ENCODE measurements around the gene WDR26. TPM values are rescaled to one million over a fixed set of nuclear protein-coding genes. Genes with fewer than 3 reads are reported as not detected.
A peak's percentile ranks its signal among the peaks of the same experiment; 100 is the strongest.

WDR26 gene
- total and polyA plus RNA-seq, 8 donors = 17.6 to 40.9 (median 22.1) TPM

GRCh38 chr1:224373008-224373590 is 61.5 kb downstream of the WDR26 start:
- peaks cover 0 to 45% (median 10%) of the 10 kb centered on the region in 3 donors for H3K36me3 ChIP-seq
- H3K4me1 ChIP-seq = no peaks in the 10 kb centered on the region
- TF ChIP-seq CTCF (IDR thresholded peaks at IDR 0.05) = no peak
- ATAC-seq (no peak), FAIRE-seq (no peak), DNase-seq (no peak)
- no peak overlapping the region for H3K4me3 ChIP-seq
- H3K9me3 ChIP-seq = no peaks in the 10 kb centered on the region
- H3K27ac ChIP-seq = no peak overlapping the region
- intact Hi-C loops (cut with DNase I) = no loop called here
- 95 to 98% methylated on average over 5 of the region's 5 CpGs for WGBS, 2 donors
- H3K27me3 ChIP-seq = no peaks in the 10 kb centered on the region

GRCh38 chr1:224368409-224368808 is 66.2 kb downstream of the WDR26 start:
- WGBS, 2 donors = 85 to 89% methylated on average over 5 of the region's 5 CpGs
- ATAC-seq = no peak
- H3K9me3 ChIP-seq = no peaks in the 10 kb centered on the region

GRCh38 chr1:224359207-224359606 is 75.4 kb downstream of the WDR26 start:
- TF ChIP-seq CTCF (IDR thresholded peaks at IDR 0.05) = no peak
- Histone ChIP-seq H3K4me3 (no peak overlapping the region), H3K27me3 (no peaks in the 10 kb centered on the region), H3K36me3 (no peaks in the 10 kb centered on the region), H3K27ac (no peak overlapping the region), H3K4me1 (peaks cover 0 to 11% (median 10%) of the 10 kb centered on the region in 3 donors), H3K9me3 (no peaks in the 10 kb centered on the region)
- FAIRE-seq = no peak
- DNase-seq = no peak
- no peak for ATAC-seq
- WGBS, 2 donors = 74 to 85% methylated on average over 3 of the region's 3 CpGs
- intact Hi-C loops (cut with DNase I) = no loop called here

More at GRCh38 chr1:224368409-224368808, 66.2 kb downstream of the WDR26 start:
- intact Hi-C loops (cut with DNase I) = no loop called here
- peaks cover 3 to 33% (median 10%) of the 10 kb centered on the region in 3 donors for H3K36me3 ChIP-seq
- H3K4me1 ChIP-seq = no peaks in the 10 kb centered on the region
- TF ChIP-seq CTCF (IDR thresholded peaks at IDR 0.05) = no peak
- H3K27me3 ChIP-seq = no peaks in the 10 kb centered on the region
- DNase-seq (no peak), FAIRE-seq (no peak)
- H3K27ac ChIP-seq = no peak overlapping the region
- no peak overlapping the region for H3K4me3 ChIP-seq

- Histone ChIP-seq H3K4me3 (peak overlapping the region in 1 of 4 donors; percentile 95), H3K27ac (peak overlapping the region in 1 of 4 donors; percentile 84), H3K36me3 (no peaks in the 10 kb centered on the region), H3K27me3 (no peaks in the 10 kb centered on the region), H3K9me3 (no peaks in the 10 kb centered on the region), H3K4me1 (peaks cover 0 to 11% (median 10%) of the 10 kb centered on the region in 3 donors)
- FAIRE-seq (no peak), DNase-seq (no peak), ATAC-seq (no peak)
- no peak for TF ChIP-seq CTCF (IDR thresholded peaks at IDR 0.05)
- intact Hi-C loops (cut with DNase I) = no loop called here
- WGBS, 2 donors = 44 to 61% methylated on average over 4 of the region's 4 CpGs
These were observed 76.4 kb downstream of the WDR26 start for GRCh38 chr1:224358237-224358636.

GRCh38 chr1:224357626-224358124 is 76.9 kb downstream of the WDR26 start:
- Histone ChIP-seq H3K27me3 (no peaks in the 10 kb centered on the region), H3K27ac (peak overlapping the region in 3 of 4 donors; percentile 76 to 84 (median 82)), H3K9me3 (no peaks in the 10 kb centered on the region), H3K36me3 (no peaks in the 10 kb centered on the region), H3K4me3 (peak overlapping the region; percentile 81 to 97 (median 94)), H3K4me1 (peaks cover 0 to 11% (median 10%) of the 10 kb centered on the region in 3 donors)
- WGBS, 2 donors = 9 to 14% methylated on average over 9 of the region's 9 CpGs
- no peak for TF ChIP-seq CTCF (IDR thresholded peaks at IDR 0.05)
- no peak for DNase-seq
- intact Hi-C loops (cut with DNase I) = no loop called here
- FAIRE-seq = no peak
- peak in 3 of 4 donors; percentile 6 to 27 (median 8) for ATAC-seq
